NCI-H2081 (cell line): Measurements from ENCODE around the gene NKG7.
"Not testable (repeated sequence)": the region's sequence is repeated elsewhere in the genome, so short reads cannot be mapped to it uniquely, and the experiment has no call there.

Source experiments
- DNase-seq, 2 experiments: peaks; one replicate each; lab custom pipeline; 2025; lab: John Stamatoyannopoulos, UW

Gene NKG7, protein sequence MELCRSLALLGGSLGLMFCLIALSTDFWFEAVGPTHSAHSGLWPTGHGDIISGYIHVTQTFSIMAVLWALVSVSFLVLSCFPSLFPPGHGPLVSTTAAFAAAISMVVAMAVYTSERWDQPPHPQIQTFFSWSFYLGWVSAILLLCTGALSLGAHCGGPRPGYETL

DNA sequence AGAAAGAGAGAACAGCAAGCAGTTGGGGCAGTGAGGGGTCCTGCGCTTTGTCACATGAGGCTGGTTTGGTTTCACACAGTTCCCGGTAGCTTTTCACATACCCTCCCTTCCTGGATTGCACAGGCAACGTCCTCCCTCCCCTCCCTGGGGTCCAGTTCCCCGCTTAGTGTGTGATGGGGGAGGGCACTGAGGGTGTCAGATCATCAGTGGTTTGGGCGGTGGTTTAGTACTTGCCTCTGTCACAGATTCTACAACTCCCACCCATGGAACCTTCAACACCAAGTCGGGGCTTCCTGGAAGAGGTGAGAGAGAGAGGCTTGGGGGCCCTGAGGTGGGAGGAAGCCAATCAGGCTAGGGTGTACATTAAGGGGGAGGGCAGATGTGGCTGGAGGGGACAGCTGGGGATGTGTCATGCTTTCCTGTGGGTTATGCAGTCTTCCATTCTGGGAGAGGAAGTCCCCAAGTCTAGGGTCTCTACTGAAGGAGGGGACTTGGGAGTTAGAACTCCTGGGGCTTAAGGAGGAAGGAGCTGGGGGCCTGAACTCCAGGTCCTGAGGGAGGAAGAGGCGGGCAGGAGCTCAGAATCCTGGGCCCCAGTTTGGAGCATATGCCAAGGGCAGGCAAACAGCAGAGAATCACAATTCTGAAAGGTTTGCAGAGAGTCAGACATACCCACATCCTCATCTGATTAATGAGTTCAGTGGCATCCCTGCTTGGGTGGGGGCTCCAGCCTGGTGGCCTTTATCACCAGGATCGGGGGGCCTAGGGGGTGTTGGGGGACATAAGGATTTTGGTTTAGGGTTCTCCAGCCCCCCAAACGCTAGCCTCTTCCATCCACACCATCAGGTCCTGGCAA is at the start of gene NKG7:
Gene NKG7 (minus strand): TSS at position 6 of the 856 bp plus-strand sequence. CDS start 119 bp downstream, outside the sequence.
- DNase-seq, result no peak

DNA sequence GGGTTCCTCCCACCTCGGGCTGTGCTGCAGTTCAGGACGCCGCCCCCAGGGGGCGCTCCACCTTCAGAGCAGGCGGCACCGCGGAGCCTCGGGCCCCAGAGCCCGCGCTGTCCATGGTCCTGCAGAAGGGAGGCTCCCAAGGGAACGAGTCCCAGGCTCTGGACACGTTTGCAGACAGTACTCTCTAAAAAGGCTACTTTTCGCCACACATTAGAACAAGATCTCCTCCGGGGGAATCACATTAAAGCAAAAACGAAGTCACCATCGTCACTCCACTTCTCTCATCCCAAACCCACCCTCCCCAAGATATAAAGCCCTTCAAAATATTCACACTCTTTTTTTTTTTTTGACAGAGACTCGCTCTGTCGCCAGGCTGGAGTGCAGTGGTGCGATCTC is 49.6 kb upstream of the NKG7 start:
- DNase-seq, result no peak

DNA sequence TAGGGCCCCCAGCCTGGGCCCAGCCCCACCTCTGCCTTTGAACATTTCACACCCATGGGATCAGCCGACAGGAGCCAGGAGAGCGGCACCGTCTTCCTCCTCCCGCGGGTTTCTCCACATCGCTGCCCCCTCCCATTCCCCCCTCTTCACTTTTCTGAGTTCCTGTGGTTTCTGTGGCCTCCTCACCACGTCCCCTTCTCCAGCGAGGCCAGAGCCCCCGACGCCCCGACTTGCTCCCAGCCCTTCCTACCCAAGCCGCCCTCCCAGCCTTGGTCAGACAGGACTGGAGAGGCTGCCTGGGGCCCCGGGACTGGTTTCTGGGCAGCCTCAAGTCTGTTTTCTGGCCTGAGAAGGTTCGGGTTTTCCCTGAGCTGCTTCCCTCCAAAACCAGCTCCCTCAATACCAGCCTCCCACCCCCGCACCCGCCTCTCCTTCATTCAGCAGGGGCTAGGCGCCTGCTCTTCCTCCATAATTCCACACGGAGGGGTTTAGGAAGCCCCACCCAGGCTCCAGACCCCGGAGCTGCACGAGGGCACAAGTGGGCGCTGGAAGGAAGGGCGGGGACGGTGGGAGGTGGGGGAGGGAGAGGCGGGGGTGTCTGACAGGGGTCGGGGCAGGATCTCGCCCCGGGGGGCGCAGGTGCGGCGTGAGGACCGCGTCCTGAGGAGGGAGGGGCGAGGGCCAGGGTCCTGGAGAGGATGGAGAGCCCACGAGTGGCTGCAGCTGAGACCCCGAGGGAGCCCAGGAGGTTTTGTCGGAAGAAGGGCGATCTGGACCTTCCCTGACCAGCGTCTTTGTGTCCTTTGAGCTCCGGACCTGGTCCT is 49.0 kb upstream of the NKG7 start:
- no peak for DNase-seq

DNA sequence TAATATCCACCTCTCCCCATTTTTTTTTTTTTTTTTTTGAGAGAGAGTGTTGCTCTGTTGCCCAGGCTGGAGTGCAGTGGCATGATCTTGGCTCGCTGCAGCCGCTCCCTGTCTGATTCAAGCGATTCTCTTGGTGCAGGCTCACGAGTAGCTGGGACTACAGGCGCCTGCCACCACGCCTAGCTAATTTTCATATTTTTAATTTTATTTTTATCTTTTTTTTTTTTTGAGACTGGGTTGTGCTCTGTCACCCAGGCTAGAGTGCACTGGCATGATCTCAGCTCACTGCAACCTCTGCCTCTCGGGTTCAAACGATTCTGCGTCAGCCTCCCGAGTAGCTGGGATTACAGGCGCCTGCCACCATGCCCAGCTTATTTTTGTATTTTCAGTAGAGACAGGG is 48.1 kb upstream of the NKG7 start:
- not testable (repeated sequence) for DNase-seq

DNA sequence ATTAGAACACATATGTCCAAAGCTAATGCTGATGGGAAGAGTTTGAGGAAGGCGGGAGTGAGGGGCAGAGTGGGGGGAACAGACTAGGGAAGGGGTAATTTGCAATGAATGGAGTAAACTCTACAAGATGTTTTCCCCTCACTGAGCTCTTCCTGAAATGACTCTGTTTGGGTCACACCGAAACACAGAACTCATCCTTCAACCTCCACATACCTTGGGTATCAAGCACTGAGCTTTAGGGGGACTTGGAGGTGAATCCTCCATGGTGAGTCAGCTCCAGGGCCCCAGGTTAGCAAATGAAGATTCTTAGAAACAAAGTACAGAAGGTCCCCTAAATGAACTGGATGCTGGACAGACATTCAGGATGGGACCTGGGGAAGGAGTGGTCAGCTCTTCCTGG is 46.3 kb upstream of the NKG7 start:
- DNase-seq, result no peak

DNA sequence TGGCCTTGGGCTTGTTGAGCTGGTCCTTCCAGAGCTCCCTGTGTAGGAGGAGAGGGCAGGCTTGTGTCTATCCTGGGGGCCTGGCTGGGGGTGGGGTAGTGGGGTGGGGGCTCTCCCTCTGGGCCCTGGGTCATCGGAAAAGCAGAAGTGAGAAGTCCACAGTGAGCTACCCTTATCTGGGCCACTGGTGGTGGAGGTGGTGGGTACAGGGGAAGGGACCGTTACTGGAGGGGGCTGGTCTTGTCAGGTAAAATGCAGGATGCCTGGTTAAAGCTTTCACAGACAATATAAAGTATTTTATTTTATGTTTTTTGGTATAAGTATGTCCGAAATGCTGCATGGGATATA is 45.3 kb upstream of the NKG7 start:
- DNase-seq, result no peak

DNA sequence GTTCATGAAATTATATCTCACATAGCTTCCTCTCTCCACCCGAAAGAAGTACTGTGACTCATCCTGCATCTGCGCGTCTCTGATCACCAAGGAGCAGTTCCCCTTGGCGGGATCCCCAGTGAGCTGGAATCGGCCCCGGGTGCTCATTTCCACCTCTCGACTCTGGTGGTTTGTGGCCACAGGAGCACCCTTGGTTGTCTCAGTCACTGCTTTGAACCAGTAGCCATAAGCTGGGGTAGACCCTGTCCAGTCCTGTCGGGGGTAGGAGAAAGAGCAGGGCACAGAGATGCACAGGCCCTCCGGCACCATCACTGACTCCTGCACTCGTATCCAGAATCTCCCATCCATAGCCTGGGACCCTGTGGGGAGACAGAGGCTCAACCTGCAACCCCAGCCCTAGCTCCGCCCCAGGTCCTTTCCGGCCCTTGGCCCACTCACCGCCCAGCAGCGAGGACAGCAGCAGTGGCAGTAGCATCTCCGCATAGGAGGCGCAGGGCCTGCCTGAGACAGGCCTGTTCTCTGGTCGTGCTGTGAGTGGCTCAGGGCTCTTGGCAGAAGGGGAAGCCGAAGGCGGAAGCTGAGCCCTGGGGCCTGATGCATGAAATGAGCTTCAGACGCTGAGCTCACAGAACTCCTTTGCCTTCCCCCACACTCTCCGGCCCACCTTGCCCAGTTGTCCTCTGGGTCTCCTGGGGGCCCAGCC is 44.8 kb upstream of the NKG7 start, which contains the start of gene SIGLEC10:
Gene SIGLEC10 (minus strand): TSS at position 536 of the 703 bp plus-strand sequence. CDS start 61 bp downstream, at position 475.
- no peak for DNase-seq

DNA sequence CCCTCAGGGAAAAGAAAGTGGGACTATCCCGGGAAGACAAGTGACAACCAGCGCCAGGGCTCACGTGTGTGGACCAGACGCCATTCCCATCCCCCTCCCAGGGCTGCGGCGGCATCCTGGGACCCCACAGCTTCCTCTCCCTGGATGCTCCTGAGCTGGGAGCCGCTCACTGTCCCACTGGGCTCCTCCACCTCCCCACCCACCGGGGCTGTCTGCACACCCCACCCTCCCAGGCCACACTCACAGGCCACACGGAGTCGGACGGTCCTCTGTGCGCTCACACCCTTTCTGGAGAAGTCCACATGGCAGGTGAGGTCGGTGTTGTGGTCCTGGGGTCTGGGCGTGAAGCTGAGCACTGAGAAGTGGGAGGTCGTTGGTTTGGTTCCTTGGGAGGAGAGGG is 44.0 kb upstream of the NKG7 start:
- DNase-seq, result not testable (repeated sequence)

DNA sequence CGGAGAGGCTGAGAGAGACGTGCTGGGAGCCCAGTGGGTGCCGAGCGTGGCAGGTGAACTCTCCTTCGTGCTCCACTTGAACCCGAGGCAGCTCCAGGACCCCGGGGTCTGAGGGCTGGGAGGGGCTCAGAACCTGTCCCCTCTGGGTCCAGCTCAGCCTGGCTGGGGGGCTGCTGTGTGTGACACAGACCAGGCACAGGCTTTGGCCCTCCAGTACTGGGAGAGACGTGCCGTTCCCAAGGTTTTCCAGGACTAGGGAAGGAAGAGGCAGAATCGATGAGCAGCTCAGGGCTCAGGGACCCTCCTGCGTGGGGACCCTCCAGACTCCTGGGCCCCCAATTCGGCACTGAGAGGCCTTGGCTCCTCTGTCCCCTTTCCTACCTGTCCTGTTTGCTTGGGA is 42.7 kb upstream of the NKG7 start:
- no peak for DNase-seq

DNA sequence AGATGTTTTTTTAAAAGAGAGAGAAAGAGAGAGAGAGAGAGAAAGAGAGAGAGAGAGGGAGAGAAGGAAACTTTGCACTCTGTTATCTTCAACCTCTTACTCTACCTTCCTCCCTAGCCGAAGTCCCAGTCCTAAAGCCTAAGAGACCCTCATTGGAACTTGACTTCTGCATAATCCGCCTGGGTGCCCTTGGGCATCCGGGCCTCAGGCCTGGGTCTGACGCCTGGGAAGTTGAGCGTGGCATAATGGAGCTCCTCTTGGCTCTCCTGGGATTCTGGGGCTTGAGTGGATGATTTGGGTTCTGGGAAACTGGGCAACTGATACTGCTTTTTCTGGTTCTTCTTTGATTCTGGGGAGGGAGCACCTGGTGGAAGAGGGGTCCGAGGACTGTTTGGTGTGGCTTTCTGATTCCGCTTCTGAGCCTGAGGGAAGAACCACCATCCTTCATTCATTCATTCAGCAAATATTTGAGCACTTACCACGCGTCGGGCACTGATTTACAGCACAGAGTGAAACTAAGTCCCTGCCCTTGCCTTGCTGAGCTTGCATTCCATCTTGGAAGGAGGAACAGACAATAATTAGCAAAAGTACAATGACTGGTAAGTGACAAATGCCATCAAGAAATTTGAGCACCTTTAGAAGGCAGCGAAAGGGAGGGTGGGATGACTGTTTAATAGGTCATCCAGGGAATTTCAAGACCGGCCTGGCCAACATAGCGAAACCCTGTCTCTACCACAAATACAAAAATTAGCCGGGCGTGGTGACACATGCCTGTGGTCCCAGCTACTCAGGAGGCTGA is 38.7 kb upstream of the NKG7 start:
- DNase-seq, result no peak

DNA sequence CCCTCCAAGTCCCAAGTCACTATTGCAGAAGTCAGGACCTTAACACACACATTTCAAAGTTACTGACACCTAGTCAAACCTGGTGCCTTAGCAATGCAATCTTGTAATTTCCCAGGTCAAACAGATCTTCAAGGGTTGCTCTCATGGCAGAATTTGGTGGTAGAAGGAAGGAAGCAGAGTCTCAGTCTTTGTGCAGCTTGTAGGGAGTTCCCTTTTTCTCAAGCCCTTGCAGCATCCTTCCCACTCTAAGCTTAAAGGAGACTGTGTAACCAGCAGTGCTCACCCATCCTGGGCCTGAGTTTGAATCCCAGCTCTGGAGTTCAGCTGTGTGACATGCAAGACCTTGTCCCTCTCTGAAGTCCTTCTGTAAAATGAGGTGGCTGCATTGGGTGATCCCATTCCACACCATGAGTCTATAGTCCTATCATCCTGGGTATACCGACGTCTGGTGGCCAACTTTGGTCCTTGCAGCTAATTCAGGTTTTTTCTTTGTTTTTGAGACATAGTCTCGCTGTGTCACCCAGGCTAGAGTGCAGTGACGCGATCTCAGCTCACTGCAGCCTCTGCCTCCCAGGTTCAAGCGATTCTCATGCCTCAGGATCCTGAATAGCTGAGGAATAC is 35.2 kb upstream of the NKG7 start:
- no peak for DNase-seq

DNA sequence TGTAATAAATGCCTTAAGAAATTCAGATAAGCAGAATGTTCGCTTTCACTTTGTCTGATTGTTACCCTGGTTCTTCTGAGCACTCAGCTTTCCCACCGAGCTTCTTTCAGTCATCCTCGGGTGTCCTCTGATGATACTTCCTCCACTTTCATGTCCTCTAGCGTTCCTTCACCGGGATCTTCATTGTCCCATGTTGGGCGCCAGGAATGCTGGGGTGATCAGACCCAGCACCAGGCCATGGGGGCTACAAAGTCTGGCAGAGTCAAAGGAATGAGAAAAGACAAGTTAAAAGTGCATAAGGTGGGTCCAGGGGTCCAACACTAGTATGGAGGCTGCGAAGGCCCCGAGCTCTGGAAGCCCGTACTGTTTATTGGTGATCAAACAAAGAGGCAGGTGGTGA is 29.7 kb upstream of the NKG7 start:
- no peak for DNase-seq

DNA sequence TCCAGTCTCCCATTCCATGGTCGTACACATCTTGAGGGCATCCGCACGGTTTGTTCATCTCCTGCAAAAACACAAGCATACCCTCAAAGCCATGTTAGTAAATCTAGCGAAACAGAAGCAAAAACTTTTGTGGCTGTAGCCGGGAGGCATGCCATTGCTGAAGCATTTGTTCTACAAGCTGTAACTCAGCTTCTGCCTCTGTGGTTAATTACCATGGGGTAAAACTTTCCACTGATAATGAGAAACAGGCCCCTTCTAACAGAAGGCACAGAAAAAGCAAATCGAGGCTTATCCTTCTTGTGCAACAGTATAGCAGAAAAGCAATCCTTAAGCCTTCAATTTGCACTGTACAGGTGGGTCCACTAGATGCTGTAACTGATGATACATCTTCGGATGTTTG is 27.5 kb upstream of the NKG7 start:
- DNase-seq, result not testable (repeated sequence)

DNA sequence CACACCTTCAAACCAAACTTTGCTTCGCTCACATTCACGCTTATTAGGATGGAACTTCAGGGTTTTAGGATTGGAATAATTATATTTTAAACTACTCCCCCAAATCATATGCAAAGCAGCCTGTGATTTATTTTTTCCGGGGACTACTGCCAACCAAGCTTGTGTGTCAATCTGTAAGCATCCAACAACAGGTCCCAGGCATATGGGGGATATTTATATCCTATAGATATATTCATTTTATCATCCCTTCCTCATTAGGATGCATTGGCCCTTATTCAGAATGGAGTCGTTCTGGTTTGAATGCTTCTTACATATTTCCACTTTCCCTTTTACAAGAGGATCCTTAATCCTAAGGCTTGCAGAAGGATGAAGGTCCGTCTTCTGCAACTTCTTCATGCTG is 26.8 kb upstream of the NKG7 start:
- no peak for DNase-seq

DNA sequence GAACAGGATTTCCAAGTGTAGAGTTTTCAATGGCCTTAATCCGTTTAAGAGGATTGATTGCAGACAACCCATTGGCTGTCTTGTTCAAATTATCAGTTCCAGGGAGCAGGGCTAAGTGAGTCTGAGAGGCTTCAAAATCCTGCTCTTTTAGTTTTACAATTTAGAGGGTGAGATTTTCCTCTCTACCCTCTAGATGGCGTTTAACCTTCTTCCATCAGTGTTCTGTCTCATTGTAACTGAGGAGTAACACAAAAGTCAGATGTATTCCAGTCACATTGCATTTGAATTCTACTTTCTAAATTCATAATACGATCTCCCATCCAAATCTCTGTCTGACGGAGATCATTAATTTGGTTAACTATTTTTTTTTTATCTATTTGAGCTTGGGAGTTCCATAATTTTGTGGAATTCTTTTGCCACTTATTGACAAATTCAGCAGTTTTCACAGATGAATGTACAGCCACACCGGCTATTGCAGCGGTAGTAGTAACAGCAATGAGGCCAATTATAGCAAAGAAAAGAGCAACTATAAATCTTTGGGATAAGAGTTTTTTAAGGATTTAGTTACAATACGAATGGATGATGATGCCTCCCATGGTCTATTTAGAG is 25.7 kb upstream of the NKG7 start:
- no peak for DNase-seq

DNA sequence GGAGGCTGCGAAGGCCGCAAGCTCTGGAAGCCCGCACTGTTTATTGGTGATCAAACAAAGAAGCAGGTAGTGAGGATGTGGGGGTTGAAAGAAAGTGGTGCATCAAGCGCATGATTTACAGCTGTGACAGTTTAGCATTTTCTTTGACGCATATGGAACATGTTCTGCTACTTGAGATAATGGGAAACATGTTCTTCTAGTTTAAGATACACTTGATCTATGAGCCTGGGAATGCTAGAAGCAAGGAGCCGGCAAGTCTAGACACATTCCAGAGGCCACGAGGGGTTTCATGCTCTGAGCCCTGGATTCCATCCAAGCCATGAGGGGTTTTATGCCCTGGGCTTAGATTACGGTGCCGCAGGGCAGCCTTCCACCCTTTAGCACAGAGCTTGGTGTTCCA is 25.0 kb upstream of the NKG7 start:
- not testable (repeated sequence) for DNase-seq

DNA sequence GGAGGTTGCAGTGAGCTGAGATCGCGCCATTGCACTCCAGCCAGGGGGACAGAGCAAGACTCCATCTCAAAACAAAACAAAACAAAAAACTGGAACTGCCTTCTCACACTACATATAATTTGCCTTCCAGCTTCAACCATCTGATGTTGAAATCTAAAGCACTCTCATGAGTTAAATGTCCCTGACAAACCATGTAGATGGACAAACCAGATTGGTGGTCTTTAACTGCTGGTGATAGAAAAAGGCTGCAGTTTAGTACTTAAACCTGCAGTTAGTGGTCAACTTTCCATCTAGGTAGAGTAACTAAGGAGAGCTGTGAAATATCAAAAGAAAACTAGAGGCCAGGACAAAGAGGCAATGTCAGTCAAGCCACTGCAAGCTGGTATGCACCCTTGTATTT is 23.7 kb upstream of the NKG7 start:
- DNase-seq, result no peak

DNA sequence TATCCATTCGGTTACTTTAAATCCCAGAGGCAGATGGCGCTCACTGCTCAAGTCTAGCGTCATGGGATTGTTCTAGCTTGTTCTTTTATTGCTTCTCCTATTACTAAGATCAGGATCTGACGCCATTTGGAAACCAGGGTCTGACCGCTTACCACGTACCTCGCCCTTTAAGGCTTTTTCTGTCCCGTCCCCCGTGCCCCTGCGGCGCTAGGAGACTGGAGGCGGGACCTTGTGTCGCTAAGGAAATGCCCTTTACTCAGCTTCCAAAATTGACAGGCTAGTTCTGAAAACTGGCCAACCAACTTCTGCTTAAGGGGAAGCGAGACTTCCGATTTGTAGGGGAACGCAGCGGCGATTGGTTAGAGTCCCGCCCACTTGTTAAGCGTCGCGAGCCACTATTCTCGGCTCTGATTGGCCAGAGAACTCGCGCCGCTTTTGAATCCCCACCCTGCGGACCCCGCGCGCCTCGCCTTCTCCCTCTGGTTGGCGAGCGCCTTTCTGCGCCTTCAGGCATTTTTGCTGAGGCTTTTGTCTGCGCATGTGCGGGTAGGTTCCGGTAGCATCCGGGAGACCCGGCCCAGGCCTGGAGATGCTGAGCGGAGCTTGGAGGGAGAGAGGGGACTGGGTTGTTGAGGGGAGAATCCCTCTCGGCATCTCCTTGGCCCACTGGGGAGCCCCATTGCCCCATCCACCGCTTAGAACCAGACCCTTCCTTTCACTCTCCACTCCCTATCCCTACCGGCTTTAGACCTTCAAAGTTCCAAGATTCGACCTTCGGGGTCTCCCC is 21.8 kb upstream of the NKG7 start:
- DNase-seq, result peak; percentile 11 to 24

DNA sequence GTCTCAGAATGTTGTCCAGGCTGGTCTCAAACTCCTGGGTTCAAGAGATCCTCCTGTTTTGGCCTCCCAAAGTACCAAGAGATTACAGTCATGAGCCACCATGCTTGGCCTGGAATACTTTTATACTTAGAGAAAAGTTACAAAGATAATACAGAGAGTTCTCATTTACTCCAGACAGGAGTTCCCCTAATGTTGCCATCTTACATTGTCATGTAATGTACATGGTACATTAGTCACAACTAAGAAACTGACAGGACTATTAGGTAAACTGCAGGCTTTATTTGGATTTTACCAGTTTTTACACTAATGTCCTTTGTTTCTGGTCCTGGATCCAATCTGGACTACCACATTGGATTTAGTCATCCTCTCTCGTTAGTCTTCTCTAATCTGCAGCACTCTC is 20.2 kb upstream of the NKG7 start:
- DNase-seq, result no peak
